HG02884 (cell line): ENCODE results near the gene GLI1.
"Not testable (repeated sequence)": the region's sequence is repeated elsewhere in the genome, so short reads cannot be mapped to it uniquely, and the experiment has no call there.

Experiments used
- ATAC-seq: cut with Tn5 transposase; IDR thresholded peaks from one replicate; pipeline ENCODE4 v1.9.1; 2021; ENCODE audit warnings: mild to moderate bottlenecking, moderate library complexity; ENCODE audit not compliant: unreplicated experiment

The GLI1 gene

GRCh38 chr12:57441393-57441792 lies 18.2 kb upstream of the GLI1 start:
- not testable (repeated sequence) for ATAC-seq

GRCh38 chr12:57441846-57442427 lies 17.6 kb upstream of the GLI1 start:
- no peak for ATAC-seq

GRCh38 chr12:57444337-57444736 lies 15.2 kb upstream of the GLI1 start:
- not testable (repeated sequence) for ATAC-seq

DNA sequence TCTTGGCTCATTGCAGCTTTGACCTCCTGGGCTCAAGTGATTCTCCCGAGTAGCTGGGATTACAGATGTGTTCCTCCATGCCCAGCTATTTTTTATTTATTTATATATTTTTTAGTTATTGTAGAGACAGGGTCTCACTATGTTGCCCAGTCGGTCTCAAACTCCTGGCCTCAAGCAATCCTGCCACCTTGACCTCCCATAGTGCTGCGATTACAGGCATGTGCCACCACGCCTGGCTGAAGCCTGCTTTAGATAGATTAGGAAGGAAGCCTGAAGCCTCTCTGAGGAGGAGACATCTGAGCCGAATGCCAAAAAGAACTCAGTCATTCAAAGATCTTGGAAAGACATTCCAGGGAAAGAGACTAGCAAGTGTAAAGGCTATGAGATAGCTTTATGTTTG lies 14.8 kb upstream of the GLI1 start:
- ATAC-seq = no peak

- no peak for ATAC-seq
Measured at GRCh38 chr12:57446292-57446960, 13.2 kb upstream of the GLI1 start.

DNA sequence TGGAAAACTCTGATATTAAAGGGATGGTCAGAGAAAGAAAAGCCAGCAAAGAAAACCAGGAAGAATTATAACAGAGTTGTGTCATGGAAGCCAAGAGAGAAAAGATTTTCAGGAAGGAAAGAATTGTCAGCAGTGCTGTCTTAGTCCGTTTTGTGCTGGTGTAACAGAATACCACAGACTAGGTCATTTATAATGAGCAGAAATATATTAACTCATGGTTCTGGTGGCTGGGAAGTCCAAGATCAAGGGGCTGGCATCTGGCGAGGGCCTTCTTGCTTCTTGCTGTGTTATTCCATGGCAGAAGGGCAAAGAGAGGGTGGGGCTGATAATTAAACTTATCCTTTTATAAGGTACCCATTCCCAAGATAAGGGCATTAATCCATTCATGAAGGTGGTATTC lies 10.9 kb upstream of the GLI1 start:
- ATAC-seq = no peak

GRCh38 chr12:57449375-57449774 lies 10.2 kb upstream of the GLI1 start:
- no peak for ATAC-seq

GRCh38 chr12:57450057-57450456 lies 9.5 kb upstream of the GLI1 start:
- no peak for ATAC-seq

DNA sequence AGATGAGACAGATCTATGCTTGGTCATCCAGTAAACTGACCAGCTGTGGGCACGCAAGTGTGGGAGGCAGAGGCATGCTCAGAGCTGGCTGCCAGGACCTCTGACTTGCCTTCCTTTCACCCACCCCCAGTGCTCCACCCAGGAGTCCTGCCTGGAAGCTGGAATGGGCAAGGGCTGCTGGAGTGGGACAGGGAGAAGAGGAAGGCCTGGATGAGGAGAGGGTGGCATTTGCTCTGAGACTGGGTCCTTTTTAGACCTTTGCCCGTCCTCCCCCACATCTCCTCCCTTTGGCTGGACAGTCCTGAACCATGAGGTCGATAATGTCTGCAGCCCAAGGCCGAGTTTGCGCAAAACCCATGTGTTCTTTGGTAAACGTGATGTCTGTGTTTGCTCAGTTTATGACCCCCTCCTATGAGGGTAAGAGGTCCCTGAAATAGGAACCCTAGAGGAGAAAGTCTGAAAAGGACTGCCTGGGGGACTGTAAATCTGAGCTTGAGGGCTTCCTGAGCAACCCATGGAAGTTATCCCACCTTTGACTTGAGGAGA lies 8.3 kb upstream of the GLI1 start:
- ATAC-seq = no peak

DNA sequence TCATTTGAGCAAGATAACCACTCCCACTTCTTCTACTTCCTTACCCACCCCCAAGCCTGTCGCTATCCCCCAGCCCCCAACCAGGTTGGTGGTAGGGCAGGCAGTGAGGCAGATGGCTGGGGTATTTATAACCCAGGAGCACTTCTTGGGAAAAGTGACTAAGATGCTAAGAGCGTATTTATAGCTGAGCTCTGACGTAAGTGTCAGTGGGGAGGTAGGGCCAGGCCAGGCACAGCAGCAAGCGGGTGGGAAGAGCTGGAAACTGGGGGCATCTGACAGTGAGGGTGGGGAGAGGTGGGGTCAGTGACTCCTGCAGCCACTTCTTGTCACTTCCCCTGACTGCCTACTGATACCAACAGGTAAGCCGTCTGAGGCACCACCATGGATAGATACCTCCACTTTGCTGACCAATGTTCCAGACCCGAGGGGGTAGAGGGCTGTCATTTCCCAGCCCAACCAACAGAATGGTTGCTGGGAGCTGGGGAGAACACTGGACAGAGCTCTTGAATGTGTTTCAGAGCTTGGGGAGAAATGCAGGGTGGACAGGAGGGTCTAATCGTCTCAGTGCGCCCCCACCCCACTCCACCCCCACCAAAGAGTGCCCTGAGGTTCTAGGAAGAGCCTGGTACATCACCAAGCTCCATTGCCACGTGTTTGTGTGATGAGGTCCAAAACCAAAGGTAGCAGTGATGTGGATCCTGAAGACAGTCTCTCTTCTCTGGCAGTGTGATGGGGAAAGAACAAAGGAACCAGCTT lies 7.2 kb upstream of the GLI1 start:
- ATAC-seq = no peak

- ATAC-seq = no peak
Measured at GRCh38 chr12:57452937-57453509, 6.6 kb upstream of the GLI1 start.

GRCh38 chr12:57454213-57454565 lies 5.4 kb upstream of the GLI1 start:
- no peak for ATAC-seq

DNA sequence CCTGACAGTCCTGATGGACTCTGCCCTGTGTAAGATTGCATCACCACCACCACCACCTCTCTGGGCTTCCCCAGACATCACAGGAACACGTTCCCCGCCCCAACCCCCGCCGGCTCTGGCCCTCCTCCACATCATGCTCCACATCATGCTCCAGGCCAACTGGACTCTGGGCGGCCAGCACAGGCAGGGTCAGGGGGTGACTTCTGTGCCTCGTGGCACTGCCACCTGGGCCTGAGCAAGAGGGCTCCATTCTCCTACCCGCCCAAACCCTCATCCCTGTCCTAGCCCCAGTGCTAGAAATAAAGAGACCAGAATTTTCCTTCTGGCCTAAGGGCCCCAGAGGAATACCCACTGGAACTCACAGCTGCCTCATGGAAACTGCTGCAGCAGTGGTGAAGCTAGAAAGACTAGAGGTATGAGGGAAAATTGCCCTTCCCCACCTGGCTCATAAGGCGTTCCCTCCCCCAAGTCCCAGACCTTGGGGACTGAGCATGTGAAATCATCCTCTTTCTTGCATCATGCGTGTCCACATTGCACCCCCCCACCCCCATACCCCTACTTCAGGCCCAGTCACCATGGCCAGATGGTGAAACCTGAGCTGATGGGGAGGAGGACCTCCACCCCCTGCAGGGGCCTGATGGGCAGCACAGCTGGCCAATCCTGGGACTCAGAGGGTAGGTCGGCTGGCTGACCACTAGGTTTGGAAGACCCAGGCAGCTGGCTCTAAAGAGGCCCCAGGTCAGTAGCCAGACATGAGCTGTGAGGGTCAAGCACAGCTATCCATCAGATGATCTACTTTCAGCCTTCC lies 4.8 kb upstream of the GLI1 start, which contains the start of gene INHBE:
Gene INHBE (plus strand): TSS at position 742 of the 808 bp plus-strand sequence. CDS start 230 bp downstream, outside the sequence.
- no peak for ATAC-seq

- ATAC-seq = no peak
Measured at GRCh38 chr12:57455374-57456144, 4.0 kb upstream of the GLI1 start.

DNA sequence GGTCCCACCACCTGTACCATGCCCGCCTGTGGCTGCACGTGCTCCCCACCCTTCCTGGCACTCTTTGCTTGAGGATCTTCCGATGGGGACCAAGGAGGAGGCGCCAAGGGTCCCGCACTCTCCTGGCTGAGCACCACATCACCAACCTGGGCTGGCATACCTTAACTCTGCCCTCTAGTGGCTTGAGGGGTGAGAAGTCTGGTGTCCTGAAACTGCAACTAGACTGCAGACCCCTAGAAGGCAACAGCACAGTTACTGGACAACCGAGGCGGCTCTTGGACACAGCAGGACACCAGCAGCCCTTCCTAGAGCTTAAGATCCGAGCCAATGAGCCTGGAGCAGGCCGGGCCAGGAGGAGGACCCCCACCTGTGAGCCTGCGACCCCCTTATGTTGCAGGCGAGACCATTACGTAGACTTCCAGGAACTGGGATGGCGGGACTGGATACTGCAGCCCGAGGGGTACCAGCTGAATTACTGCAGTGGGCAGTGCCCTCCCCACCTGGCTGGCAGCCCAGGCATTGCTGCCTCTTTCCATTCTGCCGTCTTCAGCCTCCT lies 3.4 kb upstream of the GLI1 start:
- no peak for ATAC-seq

DNA sequence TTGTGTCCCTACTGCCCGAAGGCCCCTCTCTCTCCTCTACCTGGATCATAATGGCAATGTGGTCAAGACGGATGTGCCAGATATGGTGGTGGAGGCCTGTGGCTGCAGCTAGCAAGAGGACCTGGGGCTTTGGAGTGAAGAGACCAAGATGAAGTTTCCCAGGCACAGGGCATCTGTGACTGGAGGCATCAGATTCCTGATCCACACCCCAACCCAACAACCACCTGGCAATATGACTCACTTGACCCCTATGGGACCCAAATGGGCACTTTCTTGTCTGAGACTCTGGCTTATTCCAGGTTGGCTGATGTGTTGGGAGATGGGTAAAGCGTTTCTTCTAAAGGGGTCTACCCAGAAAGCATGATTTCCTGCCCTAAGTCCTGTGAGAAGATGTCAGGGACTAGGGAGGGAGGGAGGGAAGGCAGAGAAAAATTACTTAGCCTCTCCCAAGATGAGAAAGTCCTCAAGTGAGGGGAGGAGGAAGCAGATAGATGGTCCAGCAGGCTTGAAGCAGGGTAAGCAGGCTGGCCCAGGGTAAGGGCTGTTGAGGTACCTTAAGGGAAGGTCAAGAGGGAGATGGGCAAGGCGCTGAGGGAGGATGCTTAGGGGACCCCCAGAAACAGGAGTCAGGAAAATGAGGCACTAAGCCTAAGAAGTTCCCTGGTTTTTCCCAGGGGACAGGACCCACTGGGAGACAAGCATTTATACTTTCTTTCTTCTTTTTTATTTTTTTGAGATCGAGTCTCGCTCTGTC lies 2.7 kb upstream of the GLI1 start:
- no peak for ATAC-seq

DNA sequence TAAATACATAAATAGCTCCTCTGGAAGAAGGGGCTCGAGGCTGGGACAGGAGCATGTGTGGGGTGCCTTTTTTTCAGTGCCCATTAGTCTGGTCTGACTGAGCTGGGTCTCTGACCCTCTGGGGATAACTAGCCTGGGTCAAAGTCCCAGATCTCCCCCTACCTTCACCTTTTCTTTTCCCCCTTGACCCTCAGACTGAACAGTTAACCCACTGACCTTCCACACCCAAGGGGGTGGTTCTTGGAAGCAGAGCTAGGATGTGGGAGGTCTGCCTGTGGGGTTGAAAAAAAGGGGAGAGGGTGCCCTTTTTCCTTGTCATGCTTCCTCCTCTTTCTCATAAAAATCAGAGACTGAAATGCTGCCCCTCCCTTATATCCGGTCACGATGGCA lies 925 bp upstream of the GLI1 start:
- ATAC-seq = no peak

DNA sequence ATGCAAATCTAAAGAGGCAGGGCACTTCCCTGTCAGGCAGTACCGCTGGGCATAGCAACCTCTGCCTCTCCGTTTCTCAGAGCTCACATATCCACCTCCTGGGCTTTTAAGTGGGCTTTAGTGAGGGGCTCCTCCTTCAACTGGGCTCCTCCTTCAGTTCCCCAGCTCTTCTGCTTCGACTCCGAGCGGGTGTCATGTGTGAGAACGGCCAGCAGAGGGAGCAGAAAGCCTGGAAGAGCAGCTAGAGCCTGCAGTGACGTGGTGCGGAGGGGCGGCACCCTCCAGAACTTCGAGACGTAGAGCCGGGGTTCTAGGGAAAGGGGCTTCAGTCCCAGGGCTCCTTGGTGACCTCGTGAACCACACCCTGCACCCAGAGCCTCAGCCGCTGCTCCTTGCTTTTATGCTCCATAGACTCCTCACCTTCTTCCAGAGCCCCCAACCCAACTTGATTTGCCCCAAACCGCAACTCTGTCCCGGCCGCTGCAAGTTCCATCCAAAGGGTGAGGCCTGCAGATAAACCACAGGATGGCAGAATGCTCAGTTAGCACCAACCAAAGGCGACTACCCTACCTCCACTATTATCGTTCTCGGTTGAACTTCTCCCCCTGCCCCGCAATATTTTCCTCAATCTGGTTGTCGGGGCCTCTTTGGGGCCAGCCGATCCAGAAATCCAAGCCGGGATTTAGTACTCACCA lies 383 bp upstream of the GLI1 start:
- peak; percentile 52 for ATAC-seq

- no peak for ATAC-seq
Measured at GRCh38 chr12:57460468-57460784, 841 bp downstream of the GLI1 start.
